HL-60 (cell line): Measurements from ENCODE around the gene SUN5.

Source experiments
- CTCF ChIP-seq: IDR thresholded peaks from one replicate; pipeline ENCODE4 v1.5.1; 2011; ENCODE audit warnings: low read length, control low read depth, inconsistent platforms; ENCODE audit not compliant: insufficient read depth
- GABPA ChIP-seq: IDR thresholded peaks from 2 replicates; pipeline ENCODE4 v1.6.1; 2012; ENCODE audit warnings: low read depth
- POLR2AphosphoS5 ChIP-seq: IDR thresholded peaks from 2 replicates; pipeline ENCODE4 v1.6.1; 2012; ENCODE audit warnings: low read depth
- REST ChIP-seq: IDR thresholded peaks from 2 replicates; pipeline ENCODE4 v1.6.1; 2012; ENCODE audit warnings: low read depth; ENCODE audit not compliant: insufficient replicate concordance

GRCh38 chr20:33002087-33002808 lies 2.0 kb downstream of the SUN5 start:
- TF ChIP-seq CTCF (no peak), POLR2AphosphoS5 (no peak), REST (no peak), GABPA (no peak)
